Karpas-422 (cell line): ENCODE data around the gene CABP1. TPM values are rescaled to one million over a fixed set of nuclear protein-coding genes. Genes with fewer than 3 reads are reported as not detected.

ENCODE experiments used
- DNase-seq: peaks from one replicate; pipeline ENCODE4 v3.0.0-alpha.2; 2015
- H2AFZ ChIP-seq: fragments of 200-600 bp; sonication (generic); 2 replicates; pipeline ENCODE4 v1.6.1; 2014; ENCODE audit warnings: antibody characterized with exemption, low read length, mixed read lengths
- H3K27ac ChIP-seq: fragments of 200-600 bp; sonication (generic); 2 replicates; pipeline ENCODE4 v1.5.1; 2014; ENCODE audit warnings: mild to moderate bottlenecking, low read length, moderate library complexity
- H3K27me3 ChIP-seq: fragments of 200-600 bp; sonication (generic); 2 replicates; pipeline ENCODE4 v1.6.1; 2014; ENCODE audit warnings: low read length, mixed read lengths
- H3K36me3 ChIP-seq: fragments of 200-600 bp; sonication (generic); 2 replicates; pipeline ENCODE4 v1.6.1; 2014; ENCODE audit warnings: low read length, mixed read lengths; ENCODE audit not compliant: insufficient read depth
- H3K4me1 ChIP-seq: fragments of 200-600 bp; sonication (generic); 2 replicates; pipeline ENCODE4 v1.6.1; 2014; ENCODE audit warnings: mild to moderate bottlenecking, low read length, mixed read lengths
- H3K4me2 ChIP-seq: fragments of 200-600 bp; sonication (generic); 2 replicates; pipeline ENCODE4 v1.6.1; 2014; ENCODE audit warnings: low read length, low read depth, mild to moderate bottlenecking; ENCODE audit not compliant: poor library complexity, severe bottlenecking
- H3K4me3 ChIP-seq: fragments of 200-600 bp; sonication (generic); 2 replicates; pipeline ENCODE4 v1.5.1; 2014; ENCODE audit warnings: mild to moderate bottlenecking, antibody characterized with exemption, low read length, mixed read lengths
- H3K79me2 ChIP-seq: fragments of 200-600 bp; sonication (generic); 2 replicates; pipeline ENCODE4 v1.6.1; 2014; ENCODE audit warnings: mild to moderate bottlenecking, low read length, mixed read lengths
- H3K9ac ChIP-seq: fragments of 200-600 bp; sonication (generic); 2 replicates; pipeline ENCODE4 v1.6.0; 2014; ENCODE audit warnings: low read length
- H3K9me2 ChIP-seq: fragments of 200-600 bp; sonication (generic), shearing (Covaris generic); replicated peaks from 2 replicates; pipeline ENCODE4 v1.6.0; 2014; ENCODE audit warnings: mild to moderate bottlenecking, low read length, moderate library complexity; ENCODE audit not compliant: insufficient read depth
- H3K9me3 ChIP-seq: fragments of 300-700, 200-600 bp; sonication (generic); 2 replicates; pipeline ENCODE4 v1.6.1; 2014; ENCODE audit warnings: low read length, mixed read lengths
- H4K20me1 ChIP-seq: fragments of 200-600 bp; sonication (generic); 2 replicates; pipeline ENCODE4 v1.6.1; 2014; ENCODE audit warnings: mild to moderate bottlenecking, antibody characterized with exemption, low read length, low read depth; ENCODE audit not compliant: insufficient read depth
- total RNA-seq: library from RNA; depleted of rRNA; stranded (reverse); fragments of >200 nt; shearing (Covaris generic); gene quantifications from 2 replicates; pipeline ENCODE4 v1.2.3, GENCODE V29; 2014; ENCODE audit warnings: low replicate concordance; rRNA removed

The CABP1 gene
- total RNA-seq, 1 experiment from 2014 or later = not detected

GRCh38 chr12:120710805-120711296 is 70.4 kb downstream of the CABP1 start:
- H3K9ac ChIP-seq = peak overlapping the region; percentile 95
- H2AFZ ChIP-seq = peak overlapping the region; percentile 75; the same call in 1 of the 2 replicates
- H3K27ac ChIP-seq = peak overlapping the region; percentile 55
- peaks cover 27% of the 10 kb centered on the region for H3K4me1 ChIP-seq
- no peaks in the 10 kb centered on the region for H3K9me2 ChIP-seq
- peaks cover 3% of the 10 kb centered on the region; the same call in 1 of the 2 replicates for H3K36me3 ChIP-seq
- peaks cover 24% of the 10 kb centered on the region for H3K79me2 ChIP-seq
- no peaks in the 10 kb centered on the region for H3K9me3 ChIP-seq
- DNase-seq = peak; percentile 78
- H3K4me3 ChIP-seq = peak overlapping the region; percentile 90
- H4K20me1 ChIP-seq = peaks cover 7% of the 10 kb centered on the region; the same call in 1 of the 2 replicates
- H3K4me2 ChIP-seq = peak overlapping the region; percentile 71
- no peaks in the 10 kb centered on the region for H3K27me3 ChIP-seq

GRCh38 chr12:120711411-120711810 is 71.0 kb downstream of the CABP1 start:
- H3K4me1 ChIP-seq = peaks cover 27% of the 10 kb centered on the region
- H2AFZ ChIP-seq = no peak overlapping the region
- H3K9me2 ChIP-seq = no peaks in the 10 kb centered on the region
- peaks cover 24% of the 10 kb centered on the region for H3K79me2 ChIP-seq
- peak overlapping the region; percentile 71 for H3K4me2 ChIP-seq
- H3K4me3 ChIP-seq = peak overlapping the region; percentile 90
- H3K9me3 ChIP-seq = no peaks in the 10 kb centered on the region
- peak overlapping the region; percentile 95 for H3K9ac ChIP-seq
- H3K27ac ChIP-seq = peak overlapping the region; percentile 55; the same call in 1 of the 2 replicates
- H4K20me1 ChIP-seq = peaks cover 7% of the 10 kb centered on the region; the same call in 1 of the 2 replicates
- peaks cover 8% of the 10 kb centered on the region; the same call in 1 of the 2 replicates for H3K36me3 ChIP-seq
- no peaks in the 10 kb centered on the region for H3K27me3 ChIP-seq
- no peak for DNase-seq

GRCh38 chr12:120712610-120713009 is 72.2 kb downstream of the CABP1 start:
- Histone ChIP-seq H3K9me3 (no peaks in the 10 kb centered on the region), H3K4me3 (no peak overlapping the region), H3K4me1 (peaks cover 27% of the 10 kb centered on the region), H2AFZ (no peak overlapping the region), H3K36me3 (peaks cover 14% of the 10 kb centered on the region; the same call in 1 of the 2 replicates), H4K20me1 (peaks cover 7% of the 10 kb centered on the region; the same call in 1 of the 2 replicates), H3K9ac (no peak overlapping the region), H3K4me2 (no peak overlapping the region), H3K9me2 (no peaks in the 10 kb centered on the region), H3K27me3 (no peaks in the 10 kb centered on the region), H3K27ac (0 out of 2 replicates have a peak overlapping the region, but pooled peaks have one; percentile 7), H3K79me2 (peaks cover 24% of the 10 kb centered on the region)
- DNase-seq = no peak

- H3K9me2 ChIP-seq = no peaks in the 10 kb centered on the region
- H3K36me3 ChIP-seq = peaks cover 24% of the 10 kb centered on the region; the same call in 1 of the 2 replicates
- peaks cover 11% of the 10 kb centered on the region; the same call in 1 of the 2 replicates for H4K20me1 ChIP-seq
Observed at GRCh38 chr12:120713861-120714482, 73.5 kb downstream of the CABP1 start.

More at GRCh38 chr12:120713861-120714482, 73.5 kb downstream of the CABP1 start:
- no peaks in the 10 kb centered on the region for H3K27me3 ChIP-seq
- H3K4me2 ChIP-seq = no peak overlapping the region
- DNase-seq = peak; percentile 94
- no peak overlapping the region for H2AFZ ChIP-seq
- H3K9ac ChIP-seq = no peak overlapping the region
- no peaks in the 10 kb centered on the region for H3K9me3 ChIP-seq
- peaks cover 27% of the 10 kb centered on the region for H3K4me1 ChIP-seq
- peaks cover 24% of the 10 kb centered on the region for H3K79me2 ChIP-seq
- no peak overlapping the region for H3K4me3 ChIP-seq
- H3K27ac ChIP-seq = no peak overlapping the region

Other genes with a start within 250 kb of the CABP1 start
- 542 and 565 TPM in 2 replicates for gene COX6A1, start 202.5 kb upstream of the CABP1 start, total RNA-seq
- gene TRIAP1, start 194.2 kb upstream of the CABP1 start, total RNA-seq = 15.6 and 26.1 TPM in 2 replicates
- gene GATC, start 194.2 kb upstream of the CABP1 start, total RNA-seq = 18.7 and 21.9 TPM in 2 replicates
- 158 and 213 TPM in 2 replicates for gene SRSF9, start 170.9 kb upstream of the CABP1 start, total RNA-seq
- 237 and 308 TPM in 2 replicates for gene DYNLL1, start 144.5 kb upstream of the CABP1 start, total RNA-seq
- 26.3 and 31.5 TPM in 2 replicates for gene COQ5, start 111.5 kb upstream of the CABP1 start, total RNA-seq
- 59.8 and 65.5 TPM in 2 replicates for gene RNF10, start 106.3 kb upstream of the CABP1 start, total RNA-seq
- gene POP5, start 59.2 kb upstream of the CABP1 start, total RNA-seq = 69.1 and 72.9 TPM in 2 replicates
- gene MLEC, start 46.5 kb downstream of the CABP1 start, total RNA-seq = 80.8 and 88.3 TPM in 2 replicates
- 19.7 and 28.8 TPM in 2 replicates for gene UNC119B, start 69.8 kb downstream of the CABP1 start, total RNA-seq
- 5.2 and 7.3 TPM in 2 replicates for gene ACADS, start 85.2 kb downstream of the CABP1 start, total RNA-seq